Fibroblast of gingiva (primary cell): ENCODE measurements around the gene BBIP1.

ENCODE experiments used
- DNase-seq: peaks from one replicate; pipeline ENCODE4 v3.0.0-alpha.2; 2011; ENCODE audit warnings: low read depth

The BBIP1 gene, protein sequence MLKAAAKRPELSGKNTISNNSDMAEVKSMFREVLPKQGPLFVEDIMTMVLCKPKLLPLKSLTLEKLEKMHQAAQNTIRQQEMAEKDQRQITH

GRCh38 chr10:110918643-110919348, at the start of gene BBIP1:
Gene BBIP1 (minus strand): TSS chr10:110919180. CDS start chr10:110918157, 1,023 bp downstream.
- DNase-seq = peak; percentile 100

GRCh38 chr10:110967645-110968044, 48.7 kb upstream of the BBIP1 start:
- no peak for DNase-seq

DNA sequence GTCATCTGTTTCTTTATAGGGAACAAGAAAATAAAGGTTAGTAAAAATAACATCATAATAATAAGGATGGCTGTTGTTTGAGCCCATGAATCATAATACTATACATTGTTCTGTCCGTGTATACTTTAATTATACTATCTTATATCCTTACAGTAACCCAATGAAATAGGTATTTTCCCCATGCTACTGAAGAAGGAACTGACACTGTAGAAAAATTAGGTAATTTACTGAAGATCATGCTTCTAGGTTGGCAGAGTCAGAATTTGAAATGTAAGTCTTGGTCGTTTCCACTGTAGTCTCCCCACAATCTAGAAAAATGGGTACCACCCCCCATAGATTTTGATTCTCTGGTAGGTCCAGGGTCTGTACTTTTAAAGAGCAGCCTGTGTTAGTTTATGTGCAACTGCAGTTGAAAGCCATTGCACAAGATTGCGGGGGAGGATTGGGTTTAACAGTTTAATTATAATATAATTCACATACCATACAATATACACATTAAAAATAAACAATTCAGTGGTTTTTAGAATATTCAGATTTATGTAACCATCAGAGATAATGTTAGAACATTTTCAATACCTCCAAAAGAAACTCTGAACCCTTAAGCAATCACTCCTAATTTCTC, 48.1 kb upstream of the BBIP1 start:
- DNase-seq = no peak

- no peak for DNase-seq
Observed at GRCh38 chr10:110966146-110966545, 47.2 kb upstream of the BBIP1 start.

DNA sequence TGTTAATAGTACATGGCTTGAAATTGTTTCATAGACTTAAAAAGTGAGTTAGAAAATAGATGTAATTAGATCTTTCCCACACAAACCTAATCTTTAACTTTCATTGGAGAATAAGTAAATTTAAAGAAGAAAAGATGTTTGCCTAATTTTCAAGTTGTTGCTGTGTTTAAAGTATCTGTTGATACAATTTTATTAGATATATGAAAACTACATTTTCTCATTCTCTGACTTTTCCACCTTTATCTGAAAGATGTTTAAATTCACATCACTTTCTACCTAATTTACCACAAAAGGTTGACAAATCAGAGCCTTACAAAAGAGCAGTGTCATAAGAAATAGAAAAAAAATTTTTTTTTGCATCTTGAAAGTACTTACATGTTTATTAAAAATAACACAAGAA, 46.2 kb upstream of the BBIP1 start:
- DNase-seq = no peak

- DNase-seq = no peak
Observed at GRCh38 chr10:110964681-110965080, 45.7 kb upstream of the BBIP1 start.

GRCh38 chr10:110963162-110963561, 44.2 kb upstream of the BBIP1 start:
- no peak for DNase-seq

- DNase-seq = no peak
Observed at GRCh38 chr10:110962443-110962842, 43.5 kb upstream of the BBIP1 start.

GRCh38 chr10:110960333-110960712, 41.3 kb upstream of the BBIP1 start:
- DNase-seq = no peak

DNA sequence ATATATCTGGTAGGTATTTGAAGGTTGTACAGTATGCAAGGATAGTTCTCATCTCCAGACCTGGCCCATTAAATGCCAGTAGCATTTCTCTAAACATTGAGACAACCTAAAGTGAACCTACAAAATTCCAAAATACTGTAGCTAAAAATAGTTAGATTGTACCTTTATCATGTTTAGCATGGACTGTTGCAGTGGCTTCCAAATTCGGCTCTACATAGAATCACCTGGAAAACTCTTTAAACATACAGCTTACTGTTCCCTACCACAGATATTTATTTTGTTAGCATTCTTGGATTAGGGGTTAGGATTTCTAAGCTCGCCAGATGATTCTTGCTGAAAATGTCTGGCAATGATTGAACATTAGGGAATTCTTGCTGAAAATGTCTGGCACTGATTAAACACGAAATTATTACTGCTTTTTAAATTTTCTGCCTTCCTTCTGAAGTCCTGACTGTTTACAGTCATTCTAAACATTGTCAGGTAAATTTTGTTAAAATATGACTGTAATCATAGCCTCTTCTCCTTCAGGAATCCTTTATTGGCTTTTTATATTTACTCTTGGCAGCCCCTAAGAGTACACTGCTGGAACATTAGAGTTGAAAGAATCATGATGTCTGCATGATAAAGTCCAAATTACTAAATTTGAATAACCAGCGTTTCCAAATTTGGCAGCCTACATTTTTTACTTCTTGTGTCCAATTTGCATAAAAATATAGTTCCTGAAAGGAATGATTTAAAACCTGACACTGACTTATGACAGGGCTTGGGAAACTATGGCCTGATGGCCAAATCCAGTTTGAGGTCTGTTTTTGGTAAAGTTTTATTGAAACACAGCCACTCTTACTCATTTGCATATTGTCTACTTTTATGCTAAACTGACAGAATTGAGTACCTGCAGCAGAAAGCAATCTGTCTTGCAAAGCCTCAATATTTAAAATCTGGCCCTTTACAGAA, 40.7 kb upstream of the BBIP1 start:
- DNase-seq = peak; percentile 4

DNA sequence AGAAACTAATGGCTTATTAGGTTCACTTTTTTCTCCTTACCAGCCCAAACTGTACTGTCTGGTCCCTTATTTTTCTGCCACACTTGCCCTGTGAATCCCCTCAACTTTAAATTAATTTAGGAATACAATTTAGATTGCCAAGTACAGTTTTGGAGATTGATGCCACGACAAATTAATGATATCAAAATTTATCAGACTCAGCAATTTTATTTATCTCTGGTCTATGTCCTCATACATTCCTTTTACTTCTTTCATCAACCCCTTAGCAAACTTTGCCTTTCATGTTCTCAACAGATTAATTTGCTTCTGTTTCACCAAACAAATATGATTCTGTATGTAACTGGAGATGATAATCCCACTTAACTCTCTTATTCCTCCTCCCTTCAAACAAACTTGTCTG, 38.6 kb upstream of the BBIP1 start:
- no peak for DNase-seq

DNA sequence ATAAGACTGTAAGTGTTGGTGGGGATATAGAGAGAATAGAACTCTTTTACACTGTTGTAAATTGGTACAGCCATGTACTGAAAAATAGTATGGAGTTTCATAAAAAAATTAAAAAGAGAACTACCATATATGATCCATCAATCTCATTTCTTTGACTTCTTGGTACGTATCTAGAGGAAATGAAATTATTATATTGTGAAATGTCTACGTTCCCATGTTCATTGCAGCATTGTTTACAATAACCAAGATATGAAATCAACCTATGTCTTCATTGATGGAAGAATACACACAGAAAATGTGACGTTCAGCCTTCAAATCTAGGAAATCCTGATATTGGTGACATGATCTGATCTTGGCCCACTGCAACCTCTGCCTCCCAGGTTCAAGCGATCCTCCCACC, 32.4 kb upstream of the BBIP1 start:
- DNase-seq = no peak

DNA sequence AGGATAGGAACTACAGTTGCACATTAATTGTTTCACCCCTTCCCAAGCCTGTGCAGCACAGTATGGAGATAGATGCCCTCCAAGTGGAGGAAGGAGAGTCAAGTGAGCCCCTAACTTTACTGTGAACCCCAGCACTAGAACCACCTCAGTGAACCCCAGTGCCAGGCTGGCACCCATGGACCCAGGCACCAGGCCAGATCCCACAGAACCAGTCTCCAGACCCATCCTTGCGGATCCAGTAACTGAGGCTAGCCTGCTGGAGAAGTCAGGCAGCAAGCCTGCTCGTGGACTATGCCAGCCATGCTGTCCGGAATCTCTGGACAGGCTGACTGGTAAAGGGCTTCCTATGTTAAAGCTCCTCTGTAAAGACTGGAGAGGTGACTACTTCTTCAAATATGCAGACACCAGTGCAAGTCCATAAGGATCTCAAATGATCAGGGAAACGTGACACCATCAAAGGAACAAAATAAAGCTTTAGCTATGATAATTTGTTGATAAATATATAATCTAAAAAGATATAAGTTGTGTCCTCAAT, 28.1 kb upstream of the BBIP1 start:
- no peak for DNase-seq

DNA sequence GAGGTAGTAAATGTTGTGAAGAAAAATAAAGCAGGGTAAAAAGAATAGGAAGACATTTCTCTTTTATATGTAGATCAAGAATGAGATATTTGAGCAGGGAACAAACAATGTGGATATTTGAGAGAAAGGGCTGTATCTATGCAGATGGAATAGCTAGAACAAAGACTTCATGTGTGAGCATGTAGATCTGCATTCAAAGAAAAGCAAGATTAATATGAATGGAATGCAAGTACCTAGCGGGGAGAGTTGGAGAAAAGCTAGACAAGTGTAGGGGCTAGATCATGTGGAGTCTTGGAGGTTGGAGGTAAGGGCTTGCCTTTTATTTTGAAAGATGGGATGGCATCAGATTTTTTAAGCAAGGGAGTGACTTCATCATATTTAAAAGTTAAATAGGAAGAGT, 27.5 kb upstream of the BBIP1 start:
- no peak for DNase-seq

- peak; percentile 74 for DNase-seq
Observed at GRCh38 chr10:110944792-110945396, 25.9 kb upstream of the BBIP1 start.

DNA sequence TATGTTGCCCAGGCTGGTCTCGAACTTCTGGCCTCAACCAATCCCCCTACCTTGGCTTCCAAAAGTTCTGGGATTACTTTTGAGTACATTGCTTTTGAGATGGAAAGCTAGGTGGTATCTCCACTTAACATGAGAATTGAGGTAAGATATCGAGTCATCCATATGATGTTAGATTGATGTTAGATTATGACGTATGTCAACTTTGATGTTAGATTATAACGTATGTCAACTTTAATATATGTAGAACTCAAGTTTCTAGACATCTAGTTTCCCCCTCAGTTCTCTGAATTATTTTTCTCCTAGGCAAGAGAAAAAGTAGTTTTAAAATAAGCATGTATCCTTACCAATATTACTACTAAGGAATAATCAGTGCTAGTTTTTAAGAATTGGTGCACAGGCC, 20.4 kb upstream of the BBIP1 start:
- no peak for DNase-seq

DNA sequence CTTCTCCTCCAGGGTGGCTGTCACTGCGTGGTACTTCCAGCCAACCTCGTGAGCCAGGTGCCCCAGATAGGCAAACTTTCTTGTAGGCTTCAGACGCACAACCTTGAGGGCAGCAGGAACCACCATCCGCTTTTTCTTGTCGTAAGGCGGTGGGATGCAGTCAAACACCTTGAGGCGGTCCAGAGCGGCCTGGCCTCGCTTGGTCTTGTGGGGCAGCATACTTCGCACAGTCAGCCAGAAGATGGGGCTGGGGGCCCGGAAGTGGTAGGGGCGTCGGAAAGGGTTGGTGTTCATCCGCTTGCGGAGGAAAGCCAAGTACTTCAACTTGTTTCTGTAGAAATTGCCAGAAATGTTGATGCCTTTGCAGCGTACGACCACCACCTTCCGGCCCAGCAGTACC, 17.8 kb upstream of the BBIP1 start:
- no peak for DNase-seq

DNA sequence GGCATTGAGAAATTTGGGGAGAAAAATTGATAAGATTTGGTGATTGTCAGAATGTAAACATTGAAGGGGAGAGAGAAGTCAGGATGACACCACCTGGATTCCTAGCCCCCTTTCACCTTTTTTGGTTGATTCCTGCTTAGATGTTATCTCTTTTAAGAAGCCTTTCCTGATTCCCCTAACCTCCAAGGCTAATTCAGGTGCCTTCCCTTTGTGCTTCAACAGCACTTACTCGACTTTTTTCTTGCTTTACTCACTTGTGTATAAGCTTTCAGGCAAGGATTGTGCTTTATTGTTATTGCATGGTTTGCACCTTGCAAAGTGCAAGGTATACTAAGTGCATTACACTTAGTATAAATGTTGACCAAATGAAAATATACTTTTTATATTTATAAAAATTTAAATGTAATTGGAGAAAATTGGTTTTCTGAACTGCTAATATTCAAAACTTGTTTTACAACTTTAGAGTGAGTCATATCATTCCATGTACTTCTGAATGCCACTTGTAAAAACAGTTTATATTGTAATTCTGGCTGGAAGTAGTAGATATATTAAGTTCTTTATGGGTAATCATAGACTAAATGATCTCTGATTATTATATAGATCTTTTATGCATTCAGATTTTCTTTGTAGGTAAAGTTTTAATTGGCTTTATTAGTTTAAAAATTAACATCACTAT, 13.7 kb upstream of the BBIP1 start:
- DNase-seq = no peak

GRCh38 chr10:110931769-110932381, 12.9 kb upstream of the BBIP1 start:
- no peak for DNase-seq

GRCh38 chr10:110927461-110927860, 8.5 kb upstream of the BBIP1 start:
- DNase-seq = no peak
